GOT3 (cell line): ENCODE measurements around the gene ZNF362.
"Not testable (repeated sequence)": the region's sequence is repeated elsewhere in the genome, so short reads cannot be mapped to it uniquely, and the experiment has no call there.

Experiments
- DNase-seq: peaks from one replicate; lab custom pipeline; 2025; ENCODE audit warnings: mixed read lengths; lab: John Stamatoyannopoulos, UW

The ZNF362 gene

GRCh38 chr1:33284049-33284448 is 27.8 kb downstream of the ZNF362 start:
- no peak for DNase-seq

DNA sequence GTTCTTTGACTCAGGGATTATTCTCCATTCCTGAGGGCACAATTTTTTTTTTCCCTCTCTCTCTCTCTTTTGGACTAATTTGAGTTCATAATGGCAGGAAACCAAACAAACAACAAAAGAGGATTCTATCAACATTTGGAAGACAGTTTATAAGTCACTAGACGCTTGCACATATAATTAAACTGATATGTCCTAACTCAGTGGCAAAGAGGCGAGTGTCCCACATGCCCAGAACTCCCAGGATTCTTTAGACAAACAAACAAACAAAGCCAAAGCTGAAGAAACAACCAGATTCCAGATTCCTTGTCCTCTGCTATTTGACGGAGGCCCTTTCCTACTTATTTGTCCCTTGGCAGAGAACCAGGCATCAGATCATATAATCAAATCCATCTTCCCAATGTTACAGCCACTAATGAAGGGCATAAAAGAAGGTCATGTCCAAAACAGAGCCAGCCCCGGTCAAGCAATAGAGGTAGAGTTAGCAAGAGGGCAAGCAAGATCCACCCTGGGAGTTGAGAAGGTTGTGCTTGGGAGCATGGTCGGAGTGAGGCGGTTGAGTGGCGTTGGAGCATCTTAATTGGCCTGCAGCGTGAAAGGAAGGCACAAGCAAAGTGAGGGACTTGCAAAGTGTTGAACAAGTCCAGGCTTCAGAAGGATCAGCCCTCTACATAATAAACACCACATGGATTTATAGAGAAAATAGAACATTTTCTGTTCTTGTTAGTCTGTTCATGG is 30.3 kb downstream of the ZNF362 start:
- DNase-seq: no peak

GRCh38 chr1:33287317-33287716 is 31.0 kb downstream of the ZNF362 start:
- no peak for DNase-seq

- DNase-seq: no peak
Measured at GRCh38 chr1:33288976-33289857, 32.9 kb downstream of the ZNF362 start.

- no peak for DNase-seq
Measured at GRCh38 chr1:33289858-33290154, 33.5 kb downstream of the ZNF362 start.

- not testable (repeated sequence) for DNase-seq
Measured at GRCh38 chr1:33290615-33291014, 34.3 kb downstream of the ZNF362 start.

GRCh38 chr1:33292726-33293340 is 36.5 kb downstream of the ZNF362 start:
- no peak for DNase-seq

DNA sequence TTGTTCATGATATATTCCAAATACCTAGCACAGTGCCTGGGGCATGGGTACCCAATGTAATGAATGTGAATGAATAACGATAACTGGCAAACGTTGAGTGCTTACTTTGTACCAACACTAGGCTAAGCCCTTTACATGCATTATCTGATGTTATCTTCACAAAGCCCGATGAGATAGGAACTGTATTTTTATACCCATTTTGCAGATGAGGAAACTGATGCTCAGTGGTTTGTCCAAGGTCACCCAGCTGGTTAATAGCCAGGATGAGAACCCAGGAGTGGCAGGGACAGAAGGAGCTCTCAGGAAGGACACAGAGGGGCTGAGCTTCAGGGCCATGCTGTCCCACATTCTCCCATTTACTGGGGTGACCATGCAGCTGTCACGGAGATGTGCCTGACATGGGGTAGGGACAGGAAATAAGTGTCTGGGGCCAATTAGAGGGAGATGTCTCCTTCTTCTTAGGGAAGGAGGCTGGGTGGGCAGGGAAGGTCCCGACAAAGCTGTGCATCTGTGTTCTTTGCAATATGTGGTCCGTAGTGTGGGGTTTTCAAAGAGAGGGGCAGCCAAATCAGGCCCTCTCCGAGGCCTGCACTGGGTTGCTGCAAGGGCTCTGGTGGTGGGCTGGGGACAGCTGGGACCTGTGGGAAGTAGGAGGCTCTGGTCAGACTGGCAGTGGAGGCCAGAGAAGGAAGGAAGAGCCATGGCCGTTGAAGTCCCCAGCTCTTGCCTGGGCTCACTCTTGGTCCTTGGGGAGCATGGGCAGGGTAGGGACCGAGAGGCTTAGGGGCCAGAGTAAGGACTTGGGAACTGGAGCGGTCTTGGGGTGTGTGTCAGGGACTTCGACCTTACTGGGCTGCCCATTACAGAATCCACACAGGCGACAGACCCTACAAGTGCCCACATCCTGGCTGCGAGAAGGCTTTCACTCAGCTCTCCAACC is 38.0 kb downstream of the ZNF362 start:
- no peak for DNase-seq

DNA sequence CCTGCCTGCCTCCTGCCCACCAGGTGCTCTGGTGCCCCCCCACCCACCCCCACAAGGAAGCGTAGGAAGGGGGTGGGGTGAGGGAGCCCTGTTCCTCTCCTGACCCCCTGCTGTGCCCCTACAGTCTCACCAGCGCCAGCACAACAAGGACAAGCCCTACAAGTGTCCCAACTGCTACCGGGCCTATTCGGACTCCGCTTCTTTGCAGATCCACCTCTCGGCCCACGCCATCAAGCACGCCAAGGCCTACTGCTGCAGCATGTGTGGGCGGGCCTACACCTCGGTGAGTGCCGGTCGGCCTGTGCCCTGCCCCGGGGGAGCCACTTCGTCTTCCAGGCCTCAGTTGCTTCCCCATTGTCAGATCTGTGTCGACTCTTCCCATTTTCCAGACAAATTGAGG is 38.7 kb downstream of the ZNF362 start:
- no peak for DNase-seq

DNA sequence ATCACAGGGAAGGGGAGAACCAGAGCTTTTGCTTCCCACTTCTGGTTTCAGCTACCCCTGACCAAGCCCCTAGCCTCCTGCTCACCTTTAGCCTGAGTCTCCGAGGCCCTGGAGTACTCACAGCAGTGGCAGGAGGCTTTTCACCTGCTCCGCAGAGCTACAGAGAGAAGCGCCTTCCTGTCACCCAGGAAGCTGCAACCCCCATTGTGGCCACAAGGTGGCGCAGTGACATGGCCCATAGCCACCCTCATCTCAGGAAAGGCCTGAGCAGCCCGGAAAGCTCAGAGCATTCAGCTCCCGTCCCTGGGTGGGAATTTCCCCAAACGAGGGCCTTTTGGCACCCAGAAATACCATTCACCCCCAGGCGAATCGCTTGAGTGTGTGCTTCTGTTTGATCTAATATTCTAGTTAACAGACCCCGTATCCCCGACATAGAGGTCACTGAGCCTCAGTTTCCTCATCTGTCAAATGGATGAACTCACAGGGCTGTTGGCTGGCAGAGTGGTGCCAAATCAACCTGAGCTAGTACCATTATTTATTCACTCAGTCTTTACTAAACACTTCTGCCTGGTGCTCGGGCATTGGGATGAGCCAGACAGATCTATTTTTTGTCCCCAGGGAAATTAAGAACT is 39.3 kb downstream of the ZNF362 start:
- DNase-seq: peak; percentile 47

DNA sequence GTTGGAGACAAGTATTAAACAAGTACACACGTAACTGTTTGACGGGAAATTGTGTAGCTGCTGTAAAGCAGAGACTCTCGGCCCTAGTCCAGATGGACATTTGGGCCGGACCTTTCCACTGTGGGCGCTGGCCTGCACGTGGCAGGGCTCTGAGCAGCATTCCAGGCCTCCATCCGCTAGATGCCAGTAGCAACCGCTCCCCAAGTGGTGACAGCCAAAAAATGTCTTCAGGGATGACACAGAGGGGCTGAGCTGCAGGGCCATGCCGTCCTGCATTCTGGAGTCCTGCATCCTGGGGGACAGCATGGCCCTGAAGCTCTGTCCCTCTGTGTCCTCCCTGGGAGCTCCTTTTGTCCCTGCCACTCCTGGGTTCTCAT is 39.8 kb downstream of the ZNF362 start:
- no peak for DNase-seq

DNA sequence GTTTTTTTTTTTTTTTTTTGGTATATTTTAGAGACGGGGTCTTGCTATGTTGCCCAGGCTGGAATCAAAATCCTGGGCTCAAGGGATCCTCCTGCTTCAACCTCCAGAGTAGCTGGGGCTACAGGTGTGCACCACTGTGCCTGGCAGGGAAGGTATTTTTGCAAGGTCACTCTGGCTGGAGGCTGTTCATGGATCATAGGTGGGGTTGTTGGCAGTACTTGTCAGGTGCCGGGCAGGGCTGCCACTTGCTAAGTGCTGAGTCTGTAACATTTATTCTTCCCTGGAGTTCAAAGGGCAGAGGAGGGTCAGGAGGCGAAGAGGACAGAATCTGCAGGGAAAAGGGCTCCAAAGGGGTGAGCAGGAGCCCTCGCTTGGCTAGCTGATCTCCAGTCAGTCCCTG is 40.5 kb downstream of the ZNF362 start:
- no peak for DNase-seq

GRCh38 chr1:33297911-33298622 is 41.8 kb downstream of the ZNF362 start:
- DNase-seq: no peak

DNA sequence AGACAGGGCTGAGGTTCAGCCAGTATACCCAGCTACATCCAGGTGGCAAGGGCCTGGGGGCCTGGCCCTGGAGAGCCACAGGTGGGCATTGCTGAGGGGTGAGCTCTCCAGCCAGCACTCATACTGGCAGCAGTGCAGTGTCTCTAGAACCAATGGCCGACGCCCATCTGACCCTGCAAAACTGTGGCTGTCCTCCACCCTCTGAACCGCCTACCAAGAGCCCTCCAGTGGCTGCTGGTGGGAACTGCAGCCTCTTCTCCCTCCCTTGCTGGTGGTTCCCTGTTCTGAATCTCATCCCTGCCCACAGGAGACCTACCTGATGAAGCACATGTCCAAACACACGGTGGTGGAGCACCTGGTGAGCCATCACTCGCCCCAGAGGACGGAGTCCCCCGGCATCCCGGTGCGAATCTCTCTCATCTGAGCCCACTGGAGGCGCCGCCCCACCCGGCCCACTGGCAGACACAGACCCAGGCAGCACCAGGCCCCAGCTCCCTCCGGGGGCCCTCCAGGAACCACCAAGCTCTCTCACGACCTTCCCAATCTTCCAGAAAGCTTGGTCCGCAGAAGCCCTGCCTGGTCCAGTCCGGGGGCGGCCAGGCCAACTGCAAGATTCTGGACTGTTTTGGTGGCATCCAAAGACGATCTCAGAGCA is 42.5 kb downstream of the ZNF362 start:
- no peak for DNase-seq

GRCh38 chr1:33299461-33300155 is 43.3 kb downstream of the ZNF362 start:
- DNase-seq: no peak

GRCh38 chr1:33300673-33301072 is 44.4 kb downstream of the ZNF362 start:
- no peak for DNase-seq

- no peak for DNase-seq
Measured at GRCh38 chr1:33301273-33301984, 45.1 kb downstream of the ZNF362 start.

DNA sequence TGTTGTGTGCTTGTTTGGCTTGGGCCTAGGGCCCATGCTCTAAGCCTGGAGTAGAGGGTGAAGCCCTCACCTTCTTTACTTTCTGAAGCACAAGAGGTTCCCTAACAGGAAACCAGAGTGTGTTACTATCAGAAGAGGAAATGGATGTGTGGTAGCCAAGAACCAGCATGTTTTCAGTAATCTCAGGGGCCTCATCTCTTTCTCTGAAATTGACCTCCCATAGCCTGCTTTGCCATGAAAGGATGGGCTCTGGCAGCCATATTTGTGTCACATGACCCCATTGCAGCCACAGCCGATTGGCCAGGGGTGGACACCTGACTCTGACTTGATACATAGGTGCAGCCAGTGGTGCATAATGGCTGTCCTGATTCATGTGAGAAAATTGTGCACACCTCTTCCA is 46.0 kb downstream of the ZNF362 start:
- no peak for DNase-seq

DNA sequence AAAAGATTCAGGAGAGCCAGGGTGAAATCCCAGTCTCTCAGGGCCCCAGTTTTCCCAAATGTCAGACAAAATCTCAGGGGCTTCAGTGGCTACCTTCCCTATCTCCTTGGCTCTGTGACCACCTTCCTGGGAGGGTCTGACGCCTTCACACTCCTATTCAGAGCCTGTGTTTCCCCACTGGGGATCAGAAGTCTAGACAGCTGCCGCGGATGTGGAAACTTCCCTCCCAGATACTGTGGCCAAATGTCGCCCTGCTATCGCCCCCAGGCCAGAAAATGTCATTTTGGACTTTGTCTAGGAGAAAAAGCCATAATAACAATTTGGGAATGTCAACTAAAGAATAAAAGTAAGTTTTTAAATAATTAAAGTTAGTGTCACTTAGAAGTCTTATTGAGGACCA is 48.7 kb downstream of the ZNF362 start:
- DNase-seq: no peak
